HUDEP-2 (cell line): ENCODE results near the gene ANKRD33B.
"Not testable (repeated sequence)": the region's sequence is repeated elsewhere in the genome, so short reads cannot be mapped to it uniquely, and the experiment has no call there.

Experiments used
- DNase-seq, 76 experiments: peaks; one replicate each; lab custom pipeline; 2025; ENCODE audit not compliant: unreplicated experiment in 76 of 76; lab: John Stamatoyannopoulos, UW

Gene ANKRD33B

GRCh38 chr5:10536931-10537579 lies 26.8 kb upstream of the ANKRD33B start:
- peak in 1 of 76 experiments; percentile 1 for DNase-seq

- DNase-seq = no peak
Measured at GRCh38 chr5:10537624-10538023, 26.2 kb upstream of the ANKRD33B start.

- DNase-seq = no peak
Measured at GRCh38 chr5:10538103-10538788, 25.6 kb upstream of the ANKRD33B start.

- DNase-seq = no peak
Measured at GRCh38 chr5:10538789-10539686, 24.8 kb upstream of the ANKRD33B start.

GRCh38 chr5:10539687-10539998 lies 24.2 kb upstream of the ANKRD33B start:
- no peak for DNase-seq

- no peak for DNase-seq
Measured at GRCh38 chr5:10540036-10540544, 23.8 kb upstream of the ANKRD33B start.

- DNase-seq = no peak
Measured at GRCh38 chr5:10540951-10541646, 22.8 kb upstream of the ANKRD33B start.

- no peak for DNase-seq
Measured at GRCh38 chr5:10542055-10542550, 21.8 kb upstream of the ANKRD33B start.

- no peak for DNase-seq
Measured at GRCh38 chr5:10543585-10544040, 20.3 kb upstream of the ANKRD33B start.

GRCh38 chr5:10545084-10545483 lies 18.8 kb upstream of the ANKRD33B start:
- no peak for DNase-seq

GRCh38 chr5:10546186-10546585 lies 17.7 kb upstream of the ANKRD33B start:
- DNase-seq = no peak

GRCh38 chr5:10548418-10549122 lies 15.3 kb upstream of the ANKRD33B start:
- DNase-seq = no peak

GRCh38 chr5:10549123-10549514 lies 14.8 kb upstream of the ANKRD33B start:
- DNase-seq = not testable (repeated sequence)

GRCh38 chr5:10550222-10550995 lies 13.5 kb upstream of the ANKRD33B start:
- no peak for DNase-seq

GRCh38 chr5:10551782-10552138 lies 12.1 kb upstream of the ANKRD33B start:
- DNase-seq = no peak

- no peak for DNase-seq
Measured at GRCh38 chr5:10552183-10553143, 11.4 kb upstream of the ANKRD33B start.

- no peak for DNase-seq
Measured at GRCh38 chr5:10553476-10553875, 10.4 kb upstream of the ANKRD33B start.

- no peak for DNase-seq
Measured at GRCh38 chr5:10555277-10555684, 8.6 kb upstream of the ANKRD33B start.
